ENCODE data around the gene PPP1R12A. TPM values are rescaled to one million over a fixed set of nuclear protein-coding genes. Genes with fewer than 3 reads are reported as not detected.

PPP1R12A gene
- total and polyA plus RNA-seq, 8 donors: 62.9 to 137 (median 117) TPM

GRCh38 chr12:79895804-79896203, 39.1 kb downstream of the PPP1R12A start:
- H3K9me3 ChIP-seq: no peaks in the 10 kb centered on the region
- DNase-seq (no peak), ATAC-seq (no peak)
- H3K4me1 ChIP-seq: peaks cover under 1 to 51% of the 10 kb centered on the region in 2 donors
- no peaks in the 10 kb centered on the region for H3K36me3 ChIP-seq
- H3K27ac ChIP-seq: no peak overlapping the region
- no peaks in the 10 kb centered on the region for H3K27me3 ChIP-seq
- TF ChIP-seq CTCF (IDR thresholded peaks at IDR 0.05): no peak
- H3K4me3 ChIP-seq: no peak overlapping the region
- intact Hi-C loops (cut with DNase I): no loop called here

- TF ChIP-seq CTCF (IDR thresholded peaks at IDR 0.05): no peak
- Histone ChIP-seq H3K27me3 (no peaks in the 10 kb centered on the region), H3K4me1 (peaks cover 0 to 47% of the 10 kb centered on the region in 2 donors), H3K36me3 (no peaks in the 10 kb centered on the region), H3K4me3 (no peak overlapping the region), H3K9me3 (no peaks in the 10 kb centered on the region), H3K27ac (no peak overlapping the region)
- intact Hi-C loops (cut with DNase I): no loop called here
- DNase-seq: peak in 1 of 4 donors; percentile 15
- ATAC-seq: no peak
Measured at GRCh38 chr12:79895071-79895470, 39.8 kb downstream of the PPP1R12A start.

- no peaks in the 10 kb centered on the region for H3K27me3 ChIP-seq
- TF ChIP-seq CTCF (IDR thresholded peaks at IDR 0.05): no peak
- H3K4me3 ChIP-seq: no peak overlapping the region
- ATAC-seq (no peak), DNase-seq (no peak)
- intact Hi-C loops (cut with DNase I): no loop called here
- no peaks in the 10 kb centered on the region for H3K36me3 ChIP-seq
- no peaks in the 10 kb centered on the region for H3K9me3 ChIP-seq
- peaks cover 0 to 58% of the 10 kb centered on the region in 2 donors for H3K4me1 ChIP-seq
- H3K27ac ChIP-seq: no peak overlapping the region
Measured at GRCh38 chr12:79891506-79892162, 43.3 kb downstream of the PPP1R12A start.

- DNase-seq (no peak), ATAC-seq (no peak)
- no peak overlapping the region for H3K4me3 ChIP-seq
- no peaks in the 10 kb centered on the region for H3K27me3 ChIP-seq
- intact Hi-C loops (cut with DNase I): no loop called here
- no peaks in the 10 kb centered on the region for H3K36me3 ChIP-seq
- peaks cover 4 to 63% of the 10 kb centered on the region in 2 donors for H3K4me1 ChIP-seq
- no peaks in the 10 kb centered on the region for H3K9me3 ChIP-seq
- TF ChIP-seq CTCF (IDR thresholded peaks at IDR 0.05): no peak
- peak overlapping the region in 1 of 2 donors; percentile 5 for H3K27ac ChIP-seq
Measured at GRCh38 chr12:79887890-79888289, 47.0 kb downstream of the PPP1R12A start.

GRCh38 chr12:79886917-79887519, 47.9 kb downstream of the PPP1R12A start:
- Histone ChIP-seq H3K9me3 (no peaks in the 10 kb centered on the region), H3K36me3 (no peaks in the 10 kb centered on the region), H3K27me3 (no peaks in the 10 kb centered on the region), H3K4me3 (no peak overlapping the region), H3K27ac (no peak overlapping the region), H3K4me1 (peaks cover 4 to 65% of the 10 kb centered on the region in 2 donors)
- TF ChIP-seq CTCF (IDR thresholded peaks at IDR 0.05): peak; percentile 54 to 65
- intact Hi-C loops (cut with DNase I): no loop called here
- peak; percentile 92 for ATAC-seq
- DNase-seq: peak in 1 of 4 donors; percentile 30

All from left lung (tissue), 10 donors.